GM23338 (cell line): ENCODE data around the gene CACNA1C. TPM values are rescaled to one million over a fixed set of nuclear protein-coding genes. Genes with fewer than 3 reads are reported as not detected.
A peak's percentile ranks its signal among the peaks of the same experiment; 100 is the strongest.

Source experiments
- ATAC-seq: fragments of 200-7000 bp; cut with Tn5 transposase; 3 replicates; pipeline ENCODE4 v1.9.1; 2020
- DNase-seq: peaks from one replicate; pipeline ENCODE4 v3.0.0-alpha.2; 2015; ENCODE audit warnings: low spot score
- H2AFZ ChIP-seq: fragments of 200-600 bp; sonication (generic); 2 replicates; pipeline ENCODE4 v1.8.0; 2016; ENCODE audit warnings: antibody characterized with exemption, mild to moderate bottlenecking, moderate library complexity
- H3F3A ChIP-seq: fragments of 200-600 bp; sonication (generic); replicated peaks from 2 replicates; pipeline ENCODE4 v1.8.0; 2017; ENCODE audit warnings: antibody characterized with exemption, mixed run types, low read depth
- H3K27ac ChIP-seq: fragments of 200-600 bp; sonication (generic); 2 replicates; pipeline ENCODE4 v1.6.1; 2016; ENCODE audit warnings: low read depth
- H3K27me3 ChIP-seq: fragments of 200-600 bp; sonication (generic); 2 replicates; pipeline ENCODE4 v1.8.0; 2016; ENCODE audit warnings: mild to moderate bottlenecking, mixed run types, moderate library complexity; ENCODE audit not compliant: insufficient read depth
- H3K36me3 ChIP-seq: fragments of 200-600 bp; sonication (generic); 2 replicates; pipeline ENCODE4 v1.8.0; 2016; ENCODE audit warnings: mild to moderate bottlenecking; ENCODE audit not compliant: insufficient read depth
- H3K4me1 ChIP-seq: fragments of 200-600 bp; sonication (generic); 2 replicates; pipeline ENCODE4 v1.8.0; 2016; ENCODE audit warnings: mild to moderate bottlenecking, moderate library complexity; ENCODE audit not compliant: insufficient read depth
- H3K4me2 ChIP-seq: fragments of 200-600 bp; sonication (generic); 2 replicates; pipeline ENCODE4 v1.7.1; 2017; ENCODE audit warnings: mixed run types
- H3K4me3 ChIP-seq: fragments of 200-600 bp; sonication (generic); 2 replicates; pipeline ENCODE4 v1.6.1; 2016; ENCODE audit warnings: mixed run types
- H3K79me2 ChIP-seq: fragments of 200-600 bp; sonication (generic); replicated peaks from 2 replicates; pipeline ENCODE4 v1.8.0; 2017; ENCODE audit warnings: mild to moderate bottlenecking; ENCODE audit not compliant: insufficient read depth
- H3K9me2 ChIP-seq: fragments of 200-600 bp; sonication (generic); 2 replicates; pipeline ENCODE4 v1.8.0; 2017; ENCODE audit not compliant: insufficient read depth
- H4K20me1 ChIP-seq: fragments of 200-600 bp; sonication (generic); replicated peaks from 2 replicates; pipeline ENCODE4 v1.8.0; 2017; ENCODE audit warnings: mild to moderate bottlenecking; ENCODE audit not compliant: insufficient read depth
- H3K27ac Mint-ChIP-seq: 2 replicates; pipeline ENCODE4 v1.8.0; 2020; ENCODE audit warnings: inconsistent platforms, mild to moderate bottlenecking, moderate library complexity, mixed read lengths
- H3K27me3 Mint-ChIP-seq: 3 replicates; pipeline ENCODE4 v1.8.0; 2022; ENCODE audit warnings: low read depth, mild to moderate bottlenecking, moderate library complexity, mixed read lengths, inconsistent platforms; ENCODE audit not compliant: insufficient read depth, poor library complexity
- H3K36me3 Mint-ChIP-seq: 3 replicates; pipeline ENCODE4 v1.8.0; 2021; ENCODE audit warnings: low read depth, mild to moderate bottlenecking, inconsistent platforms, moderate library complexity, mixed read lengths
- H3K4me1 Mint-ChIP-seq: 3 replicates; pipeline ENCODE4 v1.8.0; 2020; ENCODE audit warnings: mild to moderate bottlenecking, inconsistent platforms, mixed read lengths
- H3K4me3 Mint-ChIP-seq: 3 replicates; pipeline ENCODE4 v1.8.0; 2021; ENCODE audit warnings: moderate library complexity, mild to moderate bottlenecking, inconsistent platforms, mixed read lengths
- H3K9me3 Mint-ChIP-seq: 3 replicates; pipeline ENCODE4 v1.8.0; 2020; ENCODE audit warnings: moderate library complexity, mild to moderate bottlenecking, inconsistent platforms, mixed read lengths
- CREB1 ChIP-seq: fragments of 250-450 bp; sonication (Bioruptor Pico); IDR thresholded peaks from 2 replicates; pipeline ENCODE4 v1.5.0; 2020; ENCODE audit warnings: low read depth, mild to moderate bottlenecking, moderate library complexity
- EZH2 ChIP-seq: fragments of 200-600 bp; sonication (generic); IDR thresholded peaks from one replicate; pipeline ENCODE4 v1.8.0; 2017; ENCODE audit warnings: antibody characterized with exemption, mild to moderate bottlenecking, low read depth; ENCODE audit not compliant: unreplicated experiment
- EZH2phosphoT487 ChIP-seq: fragments of 200-600 bp; sonication (generic); IDR thresholded peaks from one replicate; pipeline ENCODE4 v1.8.1; 2018; ENCODE audit warnings: antibody characterized with exemption; ENCODE audit not compliant: unreplicated experiment
- JUNB ChIP-seq: IDR thresholded peaks from one replicate; pipeline ENCODE4 v1.6.1; 2016; ENCODE audit warnings: antibody characterized with exemption; ENCODE audit not compliant: unreplicated experiment
- NANOG ChIP-seq: IDR thresholded peaks from 2 replicates; pipeline ENCODE4 v1.6.1; 2016; ENCODE audit warnings: antibody characterized with exemption, borderline replicate concordance
- POLR2AphosphoS5 ChIP-seq: IDR thresholded peaks from 2 replicates; pipeline ENCODE4 v1.6.1; 2016; ENCODE audit warnings: antibody characterized with exemption, low read depth
- STAT1 ChIP-seq: IDR thresholded peaks from one replicate; pipeline ENCODE4 v1.6.1; 2016; ENCODE audit warnings: antibody characterized with exemption; ENCODE audit not compliant: unreplicated experiment
- ZNF114 ChIP-seq: fragments of 250-450 bp; sonication (Bioruptor Pico); IDR thresholded peaks from 2 replicates; pipeline ENCODE4 v1.5.0; 2020; ENCODE audit warnings: mild to moderate bottlenecking, moderate library complexity
- ZNF331 ChIP-seq: fragments of 250-450 bp; sonication (Bioruptor Pico); IDR thresholded peaks from 2 replicates; pipeline ENCODE4 v1.5.0; 2020; ENCODE audit warnings: low read depth, mild to moderate bottlenecking, moderate library complexity
- polyA plus RNA-seq: library from polyadenylated mRNA; unstranded; fragments of >200 nt; fragmentation: Nextera tagmentation; extraction: Ambion mirVana; gene quantifications from 2 replicates; pipeline ENCODE4 v1.2.1, GENCODE V29; 2016
- total RNA-seq: library from RNA; depleted of rRNA; stranded (reverse); fragments of >200 nt; shearing (Covaris generic); gene quantifications from 2 replicates; pipeline ENCODE4 v1.2.3, GENCODE V29; 2014
- TF ChIP-seq, protein P1 (sequence below): IDR thresholded peaks from one replicate; pipeline ENCODE4 v1.6.1; 2018; ENCODE audit warnings: antibody characterized with exemption; ENCODE audit not compliant: unreplicated experiment
- TF ChIP-seq, protein P2 (sequence below), 2 experiments: fragments of 200-600 bp in 1 of 2; sonication (generic) in 1 of 2; conservative IDR thresholded peaks; 2 replicates each; pipeline versions ENCODE4 v1.5.1 to v1.6.1; 2016 to 2017; ENCODE audit warnings: antibody characterized with exemption in 2 of 2, low read depth in 2 of 2, mild to moderate bottlenecking in 2 of 2, moderate library complexity in 1 of 2
- TF ChIP-seq, protein P3 (sequence below): fragments of 250-450 bp; sonication (Bioruptor Pico); IDR thresholded peaks from 2 replicates; pipeline ENCODE4 v1.5.0; 2020; ENCODE audit warnings: mild to moderate bottlenecking, moderate library complexity
- TF ChIP-seq, protein P4 (sequence below): IDR thresholded peaks from 2 replicates; pipeline ENCODE4 v1.6.1; 2016; ENCODE audit warnings: antibody characterized with exemption

The CACNA1C gene
- total and polyA plus RNA-seq, 2 experiments from 2014 or later: 0.78 to 2.1 TPM

DNA sequence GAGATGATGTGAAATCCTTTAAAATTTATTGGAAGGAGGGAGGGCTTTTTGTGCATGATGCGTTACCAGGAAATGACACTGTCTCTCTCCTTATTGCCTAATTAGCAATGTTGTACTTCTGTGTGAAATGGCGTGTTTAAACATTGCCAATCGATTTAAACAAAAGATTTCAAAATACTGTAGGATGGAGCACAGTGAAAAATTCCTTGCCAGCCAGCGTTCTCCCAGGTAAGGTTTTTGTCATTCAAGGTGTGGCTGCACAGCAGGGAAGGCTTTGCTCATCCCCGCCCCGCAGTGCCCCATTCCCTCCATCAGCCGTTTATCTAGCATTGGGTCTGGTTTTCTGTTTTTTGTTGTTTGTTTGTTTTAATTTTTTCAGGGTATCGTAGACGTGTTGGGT lies 137.3 kb downstream of the CACNA1C start:
- Mint-ChIP-seq H3K4me1 (peaks cover 57% of the 10 kb centered on the region), H3K27ac (peak overlapping the region; percentile 56; the same call in 1 of the 2 replicates)

More for the DNA sequence above, 137.3 kb downstream of the CACNA1C start:
- H3K4me1 ChIP-seq: peaks cover 18% of the 10 kb centered on the region
- H3K4me3 ChIP-seq: no peak overlapping the region
- H4K20me1 ChIP-seq: no peaks in the 10 kb centered on the region
- peak overlapping the region; percentile 47 for H3K4me2 ChIP-seq
- peak overlapping the region; percentile 46; the same call in 1 of the 2 replicates for H3K27ac ChIP-seq
- Mint-ChIP-seq H3K36me3 (no peaks in the 10 kb centered on the region), H3K27me3 (peaks cover 12% of the 10 kb centered on the region), H3K9me3 (no peaks in the 10 kb centered on the region), H3K4me3 (peak overlapping the region; percentile 4; the same call in 1 of the 3 replicates)
- ATAC-seq (peak; percentile 81), DNase-seq (peak; percentile 82)
- no peak overlapping the region for H2AFZ ChIP-seq
- no peaks in the 10 kb centered on the region for H3K79me2 ChIP-seq
- no peaks in the 10 kb centered on the region for H3K27me3 ChIP-seq
- TF ChIP-seq, protein P1, sequence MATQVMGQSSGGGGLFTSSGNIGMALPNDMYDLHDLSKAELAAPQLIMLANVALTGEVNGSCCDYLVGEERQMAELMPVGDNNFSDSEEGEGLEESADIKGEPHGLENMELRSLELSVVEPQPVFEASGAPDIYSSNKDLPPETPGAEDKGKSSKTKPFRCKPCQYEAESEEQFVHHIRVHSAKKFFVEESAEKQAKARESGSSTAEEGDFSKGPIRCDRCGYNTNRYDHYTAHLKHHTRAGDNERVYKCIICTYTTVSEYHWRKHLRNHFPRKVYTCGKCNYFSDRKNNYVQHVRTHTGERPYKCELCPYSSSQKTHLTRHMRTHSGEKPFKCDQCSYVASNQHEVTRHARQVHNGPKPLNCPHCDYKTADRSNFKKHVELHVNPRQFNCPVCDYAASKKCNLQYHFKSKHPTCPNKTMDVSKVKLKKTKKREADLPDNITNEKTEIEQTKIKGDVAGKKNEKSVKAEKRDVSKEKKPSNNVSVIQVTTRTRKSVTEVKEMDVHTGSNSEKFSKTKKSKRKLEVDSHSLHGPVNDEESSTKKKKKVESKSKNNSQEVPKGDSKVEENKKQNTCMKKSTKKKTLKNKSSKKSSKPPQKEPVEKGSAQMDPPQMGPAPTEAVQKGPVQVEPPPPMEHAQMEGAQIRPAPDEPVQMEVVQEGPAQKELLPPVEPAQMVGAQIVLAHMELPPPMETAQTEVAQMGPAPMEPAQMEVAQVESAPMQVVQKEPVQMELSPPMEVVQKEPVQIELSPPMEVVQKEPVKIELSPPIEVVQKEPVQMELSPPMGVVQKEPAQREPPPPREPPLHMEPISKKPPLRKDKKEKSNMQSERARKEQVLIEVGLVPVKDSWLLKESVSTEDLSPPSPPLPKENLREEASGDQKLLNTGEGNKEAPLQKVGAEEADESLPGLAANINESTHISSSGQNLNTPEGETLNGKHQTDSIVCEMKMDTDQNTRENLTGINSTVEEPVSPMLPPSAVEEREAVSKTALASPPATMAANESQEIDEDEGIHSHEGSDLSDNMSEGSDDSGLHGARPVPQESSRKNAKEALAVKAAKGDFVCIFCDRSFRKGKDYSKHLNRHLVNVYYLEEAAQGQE: no peak
- TF ChIP-seq, protein P2, sequence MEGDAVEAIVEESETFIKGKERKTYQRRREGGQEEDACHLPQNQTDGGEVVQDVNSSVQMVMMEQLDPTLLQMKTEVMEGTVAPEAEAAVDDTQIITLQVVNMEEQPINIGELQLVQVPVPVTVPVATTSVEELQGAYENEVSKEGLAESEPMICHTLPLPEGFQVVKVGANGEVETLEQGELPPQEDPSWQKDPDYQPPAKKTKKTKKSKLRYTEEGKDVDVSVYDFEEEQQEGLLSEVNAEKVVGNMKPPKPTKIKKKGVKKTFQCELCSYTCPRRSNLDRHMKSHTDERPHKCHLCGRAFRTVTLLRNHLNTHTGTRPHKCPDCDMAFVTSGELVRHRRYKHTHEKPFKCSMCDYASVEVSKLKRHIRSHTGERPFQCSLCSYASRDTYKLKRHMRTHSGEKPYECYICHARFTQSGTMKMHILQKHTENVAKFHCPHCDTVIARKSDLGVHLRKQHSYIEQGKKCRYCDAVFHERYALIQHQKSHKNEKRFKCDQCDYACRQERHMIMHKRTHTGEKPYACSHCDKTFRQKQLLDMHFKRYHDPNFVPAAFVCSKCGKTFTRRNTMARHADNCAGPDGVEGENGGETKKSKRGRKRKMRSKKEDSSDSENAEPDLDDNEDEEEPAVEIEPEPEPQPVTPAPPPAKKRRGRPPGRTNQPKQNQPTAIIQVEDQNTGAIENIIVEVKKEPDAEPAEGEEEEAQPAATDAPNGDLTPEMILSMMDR (conservative IDR thresholded peaks at IDR 0.05; ENCODE audit: low read depth in 2 of 2): no peak
- TF ChIP-seq, protein P3, sequence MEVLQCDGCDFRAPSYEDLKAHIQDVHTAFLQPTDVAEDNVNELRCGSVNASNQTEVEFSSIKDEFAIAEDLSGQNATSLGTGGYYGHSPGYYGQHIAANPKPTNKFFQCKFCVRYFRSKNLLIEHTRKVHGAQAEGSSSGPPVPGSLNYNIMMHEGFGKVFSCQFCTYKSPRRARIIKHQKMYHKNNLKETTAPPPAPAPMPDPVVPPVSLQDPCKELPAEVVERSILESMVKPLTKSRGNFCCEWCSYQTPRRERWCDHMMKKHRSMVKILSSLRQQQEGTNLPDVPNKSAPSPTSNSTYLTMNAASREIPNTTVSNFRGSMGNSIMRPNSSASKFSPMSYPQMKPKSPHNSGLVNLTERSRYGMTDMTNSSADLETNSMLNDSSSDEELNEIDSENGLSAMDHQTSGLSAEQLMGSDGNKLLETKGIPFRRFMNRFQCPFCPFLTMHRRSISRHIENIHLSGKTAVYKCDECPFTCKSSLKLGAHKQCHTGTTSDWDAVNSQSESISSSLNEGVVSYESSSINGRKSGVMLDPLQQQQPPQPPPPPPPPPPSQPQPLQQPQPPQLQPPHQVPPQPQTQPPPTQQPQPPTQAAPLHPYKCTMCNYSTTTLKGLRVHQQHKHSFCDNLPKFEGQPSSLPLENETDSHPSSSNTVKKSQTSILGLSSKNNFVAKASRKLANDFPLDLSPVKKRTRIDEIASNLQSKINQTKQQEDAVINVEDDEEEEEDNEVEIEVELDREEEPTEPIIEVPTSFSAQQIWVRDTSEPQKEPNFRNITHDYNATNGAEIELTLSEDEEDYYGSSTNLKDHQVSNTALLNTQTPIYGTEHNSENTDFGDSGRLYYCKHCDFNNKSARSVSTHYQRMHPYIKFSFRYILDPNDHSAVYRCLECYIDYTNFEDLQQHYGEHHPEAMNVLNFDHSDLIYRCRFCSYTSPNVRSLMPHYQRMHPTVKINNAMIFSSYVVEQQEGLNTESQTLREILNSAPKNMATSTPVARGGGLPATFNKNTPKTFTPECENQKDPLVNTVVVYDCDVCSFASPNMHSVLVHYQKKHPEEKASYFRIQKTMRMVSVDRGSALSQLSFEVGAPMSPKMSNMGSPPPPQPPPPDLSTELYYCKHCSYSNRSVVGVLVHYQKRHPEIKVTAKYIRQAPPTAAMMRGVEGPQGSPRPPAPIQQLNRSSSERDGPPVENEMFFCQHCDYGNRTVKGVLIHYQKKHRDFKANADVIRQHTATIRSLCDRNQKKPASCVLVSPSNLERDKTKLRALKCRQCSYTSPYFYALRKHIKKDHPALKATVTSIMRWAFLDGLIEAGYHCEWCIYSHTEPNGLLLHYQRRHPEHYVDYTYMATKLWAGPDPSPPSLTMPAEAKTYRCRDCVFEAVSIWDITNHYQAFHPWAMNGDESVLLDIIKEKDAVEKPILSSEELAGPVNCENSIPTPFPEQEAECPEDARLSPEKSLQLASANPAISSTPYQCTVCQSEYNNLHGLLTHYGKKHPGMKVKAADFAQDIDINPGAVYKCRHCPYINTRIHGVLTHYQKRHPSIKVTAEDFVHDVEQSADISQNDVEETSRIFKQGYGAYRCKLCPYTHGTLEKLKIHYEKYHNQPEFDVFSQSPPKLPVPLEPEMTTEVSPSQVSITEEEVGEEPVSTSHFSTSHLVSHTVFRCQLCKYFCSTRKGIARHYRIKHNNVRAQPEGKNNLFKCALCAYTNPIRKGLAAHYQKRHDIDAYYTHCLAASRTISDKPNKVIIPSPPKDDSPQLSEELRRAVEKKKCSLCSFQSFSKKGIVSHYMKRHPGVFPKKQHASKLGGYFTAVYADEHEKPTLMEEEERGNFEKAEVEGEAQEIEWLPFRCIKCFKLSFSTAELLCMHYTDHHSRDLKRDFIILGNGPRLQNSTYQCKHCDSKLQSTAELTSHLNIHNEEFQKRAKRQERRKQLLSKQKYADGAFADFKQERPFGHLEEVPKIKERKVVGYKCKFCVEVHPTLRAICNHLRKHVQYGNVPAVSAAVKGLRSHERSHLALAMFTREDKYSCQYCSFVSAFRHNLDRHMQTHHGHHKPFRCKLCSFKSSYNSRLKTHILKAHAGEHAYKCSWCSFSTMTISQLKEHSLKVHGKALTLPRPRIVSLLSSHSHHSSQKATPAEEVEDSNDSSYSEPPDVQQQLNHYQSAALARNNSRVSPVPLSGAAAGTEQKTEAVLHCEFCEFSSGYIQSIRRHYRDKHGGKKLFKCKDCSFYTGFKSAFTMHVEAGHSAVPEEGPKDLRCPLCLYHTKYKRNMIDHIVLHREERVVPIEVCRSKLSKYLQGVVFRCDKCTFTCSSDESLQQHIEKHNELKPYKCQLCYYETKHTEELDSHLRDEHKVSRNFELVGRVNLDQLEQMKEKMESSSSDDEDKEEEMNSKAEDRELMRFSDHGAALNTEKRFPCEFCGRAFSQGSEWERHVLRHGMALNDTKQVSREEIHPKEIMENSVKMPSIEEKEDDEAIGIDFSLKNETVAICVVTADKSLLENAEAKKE: no peak
- no peak for TF ChIP-seq POLR2AphosphoS5
- no peak for TF ChIP-seq ZNF331
- TF ChIP-seq JUNB: no peak
- no peak for TF ChIP-seq EZH2
- no peak for TF ChIP-seq NANOG
- TF ChIP-seq CREB1 (CRISPR knock-in tag): no peak
- TF ChIP-seq, protein P4, sequence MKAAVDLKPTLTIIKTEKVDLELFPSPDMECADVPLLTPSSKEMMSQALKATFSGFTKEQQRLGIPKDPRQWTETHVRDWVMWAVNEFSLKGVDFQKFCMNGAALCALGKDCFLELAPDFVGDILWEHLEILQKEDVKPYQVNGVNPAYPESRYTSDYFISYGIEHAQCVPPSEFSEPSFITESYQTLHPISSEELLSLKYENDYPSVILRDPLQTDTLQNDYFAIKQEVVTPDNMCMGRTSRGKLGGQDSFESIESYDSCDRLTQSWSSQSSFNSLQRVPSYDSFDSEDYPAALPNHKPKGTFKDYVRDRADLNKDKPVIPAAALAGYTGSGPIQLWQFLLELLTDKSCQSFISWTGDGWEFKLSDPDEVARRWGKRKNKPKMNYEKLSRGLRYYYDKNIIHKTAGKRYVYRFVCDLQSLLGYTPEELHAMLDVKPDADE: no peak
- no peak for TF ChIP-seq EZH2phosphoT487
- TF ChIP-seq STAT1: no peak
- TF ChIP-seq ZNF114 (CRISPR knock-in tag): no peak
- no peaks in the 10 kb centered on the region for H3K9me2 ChIP-seq
- peaks cover 11% of the 10 kb centered on the region; the same call in 1 of the 2 replicates for H3F3A ChIP-seq
- H3K36me3 ChIP-seq: no peaks in the 10 kb centered on the region
